GM10248 (cell line): Measurements from ENCODE around the gene PATE4.

ENCODE experiments used
- CTCF ChIA-PET: fragments of 300-600 bp; sonication (Branson Sonifier 250); formaldehyde crosslinking; extraction: SDS; loops from one replicate; lab custom pipeline; 2021; ENCODE audit warnings: antibody characterized with exemption; lab: Yijun Ruan, JAX
- POLR2A ChIA-PET: fragments of 350-650 bp; sonication (Branson Sonifier 250); formaldehyde crosslinking; extraction: SDS; loops from one replicate; lab custom pipeline; 2020; ENCODE audit warnings: antibody characterized with exemption; lab: Yijun Ruan, JAX
- DNase-seq: peaks from one replicate; pipeline ENCODE4 v3.0.0; 2012; ENCODE audit errors: extremely low spot score
- CTCF ChIP-seq: IDR thresholded peaks from 2 replicates; pipeline ENCODE4 v1.5.1; 2012; ENCODE audit warnings: mild to moderate bottlenecking, low read depth; ENCODE audit errors: extremely low read depth, missing control alignments, control extremely low read depth

The PATE4 gene

GRCh38 chr11:125869521-125869920 is 36.4 kb downstream of the PATE4 start:
- TF ChIP-seq CTCF: no peak
- POLR2A ChIA-PET: no interaction called here
- CTCF ChIA-PET: interaction anchor here (0.9 kb wide), 1 partner anchor 9 kb away, joined by 3 read pairs; no protein-coding TSS in a partner anchor

GRCh38 chr11:125871391-125872137 is 38.4 kb downstream of the PATE4 start:
- DNase-seq: no peak
- ChIA-PET CTCF (no interaction called here), POLR2A (no interaction called here)
- TF ChIP-seq CTCF: no peak

More at GRCh38 chr11:125869521-125869920, 36.4 kb downstream of the PATE4 start:
- no peak for DNase-seq

GRCh38 chr11:125872138-125872491 is 39.0 kb downstream of the PATE4 start:
- no peak for DNase-seq
- no peak for TF ChIP-seq CTCF
- POLR2A ChIA-PET: no interaction called here
- CTCF ChIA-PET: no interaction called here

- ChIA-PET CTCF (interaction anchor here (0.6 kb wide), 1 partner anchor 304 kb away, joined by 3 read pairs; no protein-coding TSS in a partner anchor), POLR2A (no interaction called here)
- DNase-seq: no peak
- no peak for TF ChIP-seq CTCF
Measured at GRCh38 chr11:125873881-125874555, 40.9 kb downstream of the PATE4 start.

GRCh38 chr11:125874556-125875124 is 41.5 kb downstream of the PATE4 start:
- TF ChIP-seq CTCF: peak; percentile 86
- peak; percentile 46 for DNase-seq
- CTCF ChIA-PET: interaction anchor here (0.6 to 1.7 kb wide), 9 partner anchors 11 to 451 kb away, joined by 3 to 4 read pairs (median 3); partner anchors contain the start of genes EI24, HYLS1 and PUS3
- POLR2A ChIA-PET: no interaction called here

GRCh38 chr11:125881291-125881690 is 48.2 kb downstream of the PATE4 start:
- POLR2A ChIA-PET: interaction anchor here (0.6 kb wide), 1 partner anchor 442 kb away, joined by 6 read pairs; no protein-coding TSS in a partner anchor

More at GRCh38 chr11:125881291-125881690, 48.2 kb downstream of the PATE4 start:
- CTCF ChIA-PET: no interaction called here
- TF ChIP-seq CTCF: no peak
- no peak for DNase-seq
